HG03066 (cell line): ENCODE measurements around the gene FAM89B.
"Not testable (repeated sequence)": the region's sequence is repeated elsewhere in the genome, so short reads cannot be mapped to it uniquely, and the experiment has no call there.

ENCODE experiments used
- ATAC-seq: cut with Tn5 transposase; IDR thresholded peaks from one replicate; pipeline ENCODE4 v1.9.1; 2021; ENCODE audit warnings: low read depth; ENCODE audit not compliant: unreplicated experiment

Gene FAM89B

GRCh38 chr11:65556470-65557279 lies 15.7 kb upstream of the FAM89B start:
- no peak for ATAC-seq

GRCh38 chr11:65557280-65558001 lies 14.9 kb upstream of the FAM89B start:
- ATAC-seq, result no peak

- no peak for ATAC-seq
Observed at GRCh38 chr11:65558002-65558929, 14.1 kb upstream of the FAM89B start, which contains the start of gene LTBP3. TSS of gene LTBP3 (minus strand) at chr11:65558359. CDS start at chr11:65557959, 400 bp downstream.

GRCh38 chr11:65558930-65559509 lies 13.3 kb upstream of the FAM89B start:
- ATAC-seq, result no peak

- ATAC-seq, result no peak
Observed at GRCh38 chr11:65559535-65559934, 12.8 kb upstream of the FAM89B start.

- ATAC-seq, result no peak
Observed at GRCh38 chr11:65559951-65560537, 12.3 kb upstream of the FAM89B start.

- no peak for ATAC-seq
Observed at GRCh38 chr11:65560555-65561418, 11.6 kb upstream of the FAM89B start.

- no peak for ATAC-seq
Observed at GRCh38 chr11:65562020-65562419, 10.3 kb upstream of the FAM89B start.

GRCh38 chr11:65562788-65563187 lies 9.6 kb upstream of the FAM89B start:
- ATAC-seq, result no peak

- ATAC-seq, result no peak
Observed at GRCh38 chr11:65563601-65564000, 8.7 kb upstream of the FAM89B start.

GRCh38 chr11:65564879-65565559 lies 7.3 kb upstream of the FAM89B start:
- ATAC-seq, result not testable (repeated sequence)

- no peak for ATAC-seq
Observed at GRCh38 chr11:65565624-65566453, 6.5 kb upstream of the FAM89B start.

- peak; percentile 8 for ATAC-seq
Observed at GRCh38 chr11:65569164-65569972, 3.0 kb upstream of the FAM89B start.

GRCh38 chr11:65569973-65570918 lies 2.1 kb upstream of the FAM89B start, which contains the start of gene ZNRD2:
TSS of gene ZNRD2 (plus strand) at chr11:65570477. CDS start at chr11:65570492, 15 bp downstream.
- ATAC-seq, result peak; percentile 55

GRCh38 chr11:65571420-65571819 lies 918 bp upstream of the FAM89B start:
- ATAC-seq, result no peak

GRCh38 chr11:65571940-65572339 lies 398 bp upstream of the FAM89B start:
- no peak for ATAC-seq
